ENCODE results near the gene SDHB. TPM values are rescaled to one million over a fixed set of nuclear protein-coding genes. Genes with fewer than 3 reads are reported as not detected.

Gene SDHB
- total and polyA plus RNA-seq, 2 of the 13 experiments (the other 11 are each of a cell fraction or from before 2014, with no cell fraction given): 136 to 142 TPM

- no peak for FAIRE-seq
- in situ Hi-C loops (cut with HindIII; ENCODE audit: extremely low pct_ligation_motif_present, low pct_unique_long_range_greater_than_20kb) (no loop called here), intact Hi-C loops (cut with micrococcal nuclease; ENCODE audit: unreplicated experiment) (no loop called here)
- Histone ChIP-seq H3K9ac (ENCODE audit: insufficient read depth, low read depth, low read length) (no peak overlapping the region), H3K4me3 (replicated peaks in 1 of 3; ENCODE audit: insufficient read depth in 1 of 3, low read depth in 2 of 3, low read length in 3 of 3) (no peak overlapping the region), H3K4me2 (ENCODE audit: low read depth, low read length) (no peak overlapping the region), H3K27me3 (ENCODE audit: control insufficient read depth in 1 of 2, insufficient read depth in 2 of 2, low read length in 2 of 2) (no peaks in the 10 kb centered on the region), H3K36me3 (replicated peaks in 1 of 2; ENCODE audit: control insufficient read depth in 1 of 2, insufficient read depth in 2 of 2, low read length in 2 of 2) (peaks cover 0 to under 1% of the 10 kb centered on the region in 2 experiments; a peak in 1 of 5 replicates), H3K9me3 (ENCODE audit: low read length) (no peaks in the 10 kb centered on the region), H3K4me1 (ENCODE audit: insufficient read depth, low read length) (no peaks in the 10 kb centered on the region), H4K20me1 (ENCODE audit: insufficient read depth, low read length) (no peaks in the 10 kb centered on the region), H3K27ac (ENCODE audit: extremely low read length, insufficient read depth, low read length) (no peak overlapping the region), H3K79me2 (ENCODE audit: insufficient read depth, low read length) (no peaks in the 10 kb centered on the region), H2AFZ (ENCODE audit: low read length) (no peak overlapping the region)
- ChIA-PET POLR2A (no interaction called here), CTCF (ENCODE audit: low intra/inter-chr PET ratio, low total read pairs) (no interaction called here)
- no peak for DNase-seq (ENCODE audit: low spot score)
- ATAC-seq: no peak
- BruUV-seq (replicated peaks): no TSS peak
- WGBS (ENCODE audit: low lambda C conversion rate): 96% methylated on average over 5 of the region's 14 CpGs
- TF ChIP-seq IRX3 (CRISPR knock-in tag; IDR thresholded peaks at IDR 0.05; ENCODE audit: borderline replicate concordance, low read depth): no peak
- TF ChIP-seq BRD4 (CRISPR knock-in tag; IDR thresholded peaks at IDR 0.05): no peak
- TF ChIP-seq ZNF7 (CRISPR knock-in tag; IDR thresholded peaks at IDR 0.05): no peak
- TF ChIP-seq RFX1 (IDR thresholded peaks at IDR 0.05): no peak
- TF ChIP-seq ETV5 (CRISPR knock-in tag; IDR thresholded peaks at IDR 0.05; ENCODE audit: borderline replicate concordance): no peak
- no peak for TF ChIP-seq ZNF317 (CRISPR knock-in tag; IDR thresholded peaks at IDR 0.05)
- no peak for TF ChIP-seq PHF8 (CRISPR knock-in tag; IDR thresholded peaks at IDR 0.05)
- no peak for TF ChIP-seq ZZZ3 (CRISPR knock-in tag; IDR thresholded peaks at IDR 0.05; ENCODE audit: borderline replicate concordance)
- no peak for TF ChIP-seq PAX8 (CRISPR knock-in tag; IDR thresholded peaks at IDR 0.05; ENCODE audit: borderline replicate concordance)
- no peak for TF ChIP-seq MBD4 (IDR thresholded peaks at IDR 0.05; ENCODE audit: borderline replicate concordance, low read length)
- no peak for TF ChIP-seq PAWR (CRISPR knock-in tag; IDR thresholded peaks at IDR 0.05; ENCODE audit: borderline replicate concordance)
- TF ChIP-seq, protein P1, sequence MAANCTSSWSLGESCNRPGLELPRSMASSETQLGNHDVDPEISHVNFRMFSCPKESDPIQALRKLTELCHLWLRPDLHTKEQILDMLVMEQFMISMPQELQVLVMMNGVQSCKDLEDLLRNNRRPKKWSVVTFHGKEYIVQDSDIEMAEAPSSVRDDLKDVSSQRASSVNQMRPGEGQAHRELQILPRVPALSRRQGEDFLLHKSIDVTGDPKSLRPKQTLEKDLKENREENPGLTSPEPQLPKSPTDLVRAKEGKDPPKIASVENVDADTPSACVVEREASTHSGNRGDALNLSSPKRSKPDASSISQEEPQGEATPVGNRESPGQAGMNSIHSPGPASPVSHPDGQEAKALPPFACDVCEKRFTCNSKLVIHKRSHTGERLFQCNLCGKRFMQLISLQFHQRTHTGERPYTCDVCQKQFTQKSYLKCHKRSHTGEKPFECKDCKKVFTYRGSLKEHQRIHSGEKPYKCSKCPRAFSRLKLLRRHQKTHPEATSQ (CRISPR knock-in tag; IDR thresholded peaks at IDR 0.05; ENCODE audit: borderline replicate concordance): no peak
- TF ChIP-seq YY1 (IDR thresholded peaks at IDR 0.05; ENCODE audit: insufficient read depth, insufficient replicate concordance, low read depth, low read length): no peak
- TF ChIP-seq ZMYM3 (CRISPR knock-in tag; IDR thresholded peaks at IDR 0.05): no peak
- no peak for TF ChIP-seq NR3C1 (CRISPR knock-in tag; IDR thresholded peaks at IDR 0.05)
- no peak for TF ChIP-seq XRCC5 (optimal IDR thresholded peaks at IDR 0.05; ENCODE audit: low read length)
- TF ChIP-seq, protein P2, sequence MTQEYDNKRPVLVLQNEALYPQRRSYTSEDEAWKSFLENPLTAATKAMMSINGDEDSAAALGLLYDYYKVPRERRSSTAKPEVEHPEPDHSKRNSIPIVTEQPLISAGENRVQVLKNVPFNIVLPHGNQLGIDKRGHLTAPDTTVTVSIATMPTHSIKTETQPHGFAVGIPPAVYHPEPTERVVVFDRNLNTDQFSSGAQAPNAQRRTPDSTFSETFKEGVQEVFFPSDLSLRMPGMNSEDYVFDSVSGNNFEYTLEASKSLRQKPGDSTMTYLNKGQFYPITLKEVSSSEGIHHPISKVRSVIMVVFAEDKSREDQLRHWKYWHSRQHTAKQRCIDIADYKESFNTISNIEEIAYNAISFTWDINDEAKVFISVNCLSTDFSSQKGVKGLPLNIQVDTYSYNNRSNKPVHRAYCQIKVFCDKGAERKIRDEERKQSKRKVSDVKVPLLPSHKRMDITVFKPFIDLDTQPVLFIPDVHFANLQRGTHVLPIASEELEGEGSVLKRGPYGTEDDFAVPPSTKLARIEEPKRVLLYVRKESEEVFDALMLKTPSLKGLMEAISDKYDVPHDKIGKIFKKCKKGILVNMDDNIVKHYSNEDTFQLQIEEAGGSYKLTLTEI (CRISPR knock-in tag; conservative IDR thresholded peaks at IDR 0.05): no peak
- no peak for TF ChIP-seq ZNF598 (CRISPR knock-in tag; IDR thresholded peaks at IDR 0.05; ENCODE audit: borderline replicate concordance)
- TF ChIP-seq, protein P3, sequence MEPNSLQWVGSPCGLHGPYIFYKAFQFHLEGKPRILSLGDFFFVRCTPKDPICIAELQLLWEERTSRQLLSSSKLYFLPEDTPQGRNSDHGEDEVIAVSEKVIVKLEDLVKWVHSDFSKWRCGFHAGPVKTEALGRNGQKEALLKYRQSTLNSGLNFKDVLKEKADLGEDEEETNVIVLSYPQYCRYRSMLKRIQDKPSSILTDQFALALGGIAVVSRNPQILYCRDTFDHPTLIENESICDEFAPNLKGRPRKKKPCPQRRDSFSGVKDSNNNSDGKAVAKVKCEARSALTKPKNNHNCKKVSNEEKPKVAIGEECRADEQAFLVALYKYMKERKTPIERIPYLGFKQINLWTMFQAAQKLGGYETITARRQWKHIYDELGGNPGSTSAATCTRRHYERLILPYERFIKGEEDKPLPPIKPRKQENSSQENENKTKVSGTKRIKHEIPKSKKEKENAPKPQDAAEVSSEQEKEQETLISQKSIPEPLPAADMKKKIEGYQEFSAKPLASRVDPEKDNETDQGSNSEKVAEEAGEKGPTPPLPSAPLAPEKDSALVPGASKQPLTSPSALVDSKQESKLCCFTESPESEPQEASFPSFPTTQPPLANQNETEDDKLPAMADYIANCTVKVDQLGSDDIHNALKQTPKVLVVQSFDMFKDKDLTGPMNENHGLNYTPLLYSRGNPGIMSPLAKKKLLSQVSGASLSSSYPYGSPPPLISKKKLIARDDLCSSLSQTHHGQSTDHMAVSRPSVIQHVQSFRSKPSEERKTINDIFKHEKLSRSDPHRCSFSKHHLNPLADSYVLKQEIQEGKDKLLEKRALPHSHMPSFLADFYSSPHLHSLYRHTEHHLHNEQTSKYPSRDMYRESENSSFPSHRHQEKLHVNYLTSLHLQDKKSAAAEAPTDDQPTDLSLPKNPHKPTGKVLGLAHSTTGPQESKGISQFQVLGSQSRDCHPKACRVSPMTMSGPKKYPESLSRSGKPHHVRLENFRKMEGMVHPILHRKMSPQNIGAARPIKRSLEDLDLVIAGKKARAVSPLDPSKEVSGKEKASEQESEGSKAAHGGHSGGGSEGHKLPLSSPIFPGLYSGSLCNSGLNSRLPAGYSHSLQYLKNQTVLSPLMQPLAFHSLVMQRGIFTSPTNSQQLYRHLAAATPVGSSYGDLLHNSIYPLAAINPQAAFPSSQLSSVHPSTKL (CRISPR knock-in tag; IDR thresholded peaks at IDR 0.05): no peak
Observed at GRCh38 chr1:16996845-16997244, 57.0 kb downstream of the SDHB start.

Measured in HepG2 (cell line).